ENCODE results near the gene CHRDL1.

Gene CHRDL1

DNA sequence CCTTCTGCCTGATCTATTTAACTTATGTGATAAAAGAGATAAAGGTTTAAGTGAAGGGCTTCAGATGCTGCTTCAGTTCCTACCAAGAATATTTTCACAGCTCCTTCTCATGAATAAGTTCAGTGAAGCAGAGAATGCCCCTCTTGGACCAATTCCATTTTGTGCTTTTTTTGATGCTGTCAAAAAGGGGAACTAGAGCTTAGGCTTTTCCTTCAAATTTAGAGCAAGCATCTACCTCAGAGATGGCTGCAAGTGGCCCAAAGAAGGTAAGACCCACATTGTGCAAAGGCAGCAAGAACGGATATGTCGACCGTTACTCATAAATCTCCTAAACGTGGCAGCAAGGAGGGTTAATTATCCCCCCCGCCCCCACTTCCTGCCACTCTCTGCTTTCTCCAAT is 4.5 kb downstream of the CHRDL1 start:
- no peak for DNase-seq (ENCODE audit: extremely low read depth, insufficient read length)
- Histone ChIP-seq H3K4me3 (replicated peaks; ENCODE audit: low read depth, low read length) (no peak overlapping the region), H3K36me3 (ENCODE audit: control insufficient read depth, insufficient read depth, low read length) (no peaks in the 10 kb centered on the region), H3K27me3 (replicated peaks; ENCODE audit: control insufficient read depth, insufficient read depth, low read length) (no peaks in the 10 kb centered on the region; the same call in 1 of the 2 replicates)
- TF ChIP-seq, protein P1, sequence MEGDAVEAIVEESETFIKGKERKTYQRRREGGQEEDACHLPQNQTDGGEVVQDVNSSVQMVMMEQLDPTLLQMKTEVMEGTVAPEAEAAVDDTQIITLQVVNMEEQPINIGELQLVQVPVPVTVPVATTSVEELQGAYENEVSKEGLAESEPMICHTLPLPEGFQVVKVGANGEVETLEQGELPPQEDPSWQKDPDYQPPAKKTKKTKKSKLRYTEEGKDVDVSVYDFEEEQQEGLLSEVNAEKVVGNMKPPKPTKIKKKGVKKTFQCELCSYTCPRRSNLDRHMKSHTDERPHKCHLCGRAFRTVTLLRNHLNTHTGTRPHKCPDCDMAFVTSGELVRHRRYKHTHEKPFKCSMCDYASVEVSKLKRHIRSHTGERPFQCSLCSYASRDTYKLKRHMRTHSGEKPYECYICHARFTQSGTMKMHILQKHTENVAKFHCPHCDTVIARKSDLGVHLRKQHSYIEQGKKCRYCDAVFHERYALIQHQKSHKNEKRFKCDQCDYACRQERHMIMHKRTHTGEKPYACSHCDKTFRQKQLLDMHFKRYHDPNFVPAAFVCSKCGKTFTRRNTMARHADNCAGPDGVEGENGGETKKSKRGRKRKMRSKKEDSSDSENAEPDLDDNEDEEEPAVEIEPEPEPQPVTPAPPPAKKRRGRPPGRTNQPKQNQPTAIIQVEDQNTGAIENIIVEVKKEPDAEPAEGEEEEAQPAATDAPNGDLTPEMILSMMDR (IDR thresholded peaks at IDR 0.05; ENCODE audit: insufficient read depth, low read length, poor library complexity, severe bottlenecking), result no peak

- no peaks in the 10 kb centered on the region for H3K36me3 ChIP-seq (ENCODE audit: control insufficient read depth, insufficient read depth, low read length)
- TF ChIP-seq, protein P1 (IDR thresholded peaks at IDR 0.05; ENCODE audit: insufficient read depth, low read length, poor library complexity, severe bottlenecking), result no peak
- no peak overlapping the region for H3K4me3 ChIP-seq (replicated peaks; ENCODE audit: low read depth, low read length)
- H3K27me3 ChIP-seq (replicated peaks; ENCODE audit: control insufficient read depth, insufficient read depth, low read length), result no peaks in the 10 kb centered on the region
- no peak for DNase-seq (ENCODE audit: extremely low read depth, insufficient read length)
Measured at GRCh38 chrX:110786486-110786885, 9.1 kb downstream of the CHRDL1 start.

DNA sequence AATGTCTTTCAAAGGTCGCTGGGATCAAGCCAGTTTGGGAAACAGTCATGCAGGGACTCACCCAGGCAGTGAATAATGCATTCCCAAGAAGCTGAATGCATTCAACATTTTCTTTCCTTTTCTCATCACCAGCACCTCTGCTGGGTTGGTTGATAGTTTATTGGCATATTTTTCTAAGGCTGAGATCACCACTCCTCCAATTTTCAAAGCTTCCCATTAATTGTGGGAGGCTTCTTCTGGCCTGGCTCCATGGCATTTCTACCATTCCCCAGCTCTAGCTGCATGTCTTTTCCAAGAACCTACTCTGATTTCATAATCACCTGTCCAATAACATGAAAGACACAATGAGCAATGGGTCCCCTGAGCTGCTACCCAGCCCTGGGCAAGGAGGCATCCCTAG is 35.8 kb downstream of the CHRDL1 start:
- no peak for DNase-seq (ENCODE audit: extremely low read depth, insufficient read length)
- Histone ChIP-seq H3K4me3 (replicated peaks; ENCODE audit: low read depth, low read length) (no peak overlapping the region), H3K27me3 (replicated peaks; ENCODE audit: control insufficient read depth, insufficient read depth, low read length) (no peaks in the 10 kb centered on the region)

GRCh38 chrX:110758781-110759422 is 36.7 kb downstream of the CHRDL1 start:
- Histone ChIP-seq H3K36me3 (ENCODE audit: control insufficient read depth, insufficient read depth, low read length) (no peaks in the 10 kb centered on the region), H3K4me3 (replicated peaks; ENCODE audit: low read depth, low read length) (no peak overlapping the region), H3K27me3 (replicated peaks; ENCODE audit: control insufficient read depth, insufficient read depth, low read length) (no peaks in the 10 kb centered on the region)
- TF ChIP-seq, protein P1 (IDR thresholded peaks at IDR 0.05; ENCODE audit: insufficient read depth, low read length, poor library complexity, severe bottlenecking), result no peak
- no peak for DNase-seq (ENCODE audit: extremely low read depth, insufficient read length)

More for the DNA sequence above, 35.8 kb downstream of the CHRDL1 start:
- TF ChIP-seq, protein P1 (IDR thresholded peaks at IDR 0.05; ENCODE audit: insufficient read depth, low read length, poor library complexity, severe bottlenecking), result no peak
- no peaks in the 10 kb centered on the region for H3K36me3 ChIP-seq (ENCODE audit: control insufficient read depth, insufficient read depth, low read length)

GRCh38 chrX:110755611-110756010 is 40.0 kb downstream of the CHRDL1 start:
- no peaks in the 10 kb centered on the region for H3K36me3 ChIP-seq (ENCODE audit: control insufficient read depth, insufficient read depth, low read length)
- no peak overlapping the region for H3K4me3 ChIP-seq (replicated peaks; ENCODE audit: low read depth, low read length)
- TF ChIP-seq, protein P1 (IDR thresholded peaks at IDR 0.05; ENCODE audit: insufficient read depth, low read length, poor library complexity, severe bottlenecking), result no peak
- H3K27me3 ChIP-seq (replicated peaks; ENCODE audit: control insufficient read depth, insufficient read depth, low read length), result no peaks in the 10 kb centered on the region
- DNase-seq (ENCODE audit: extremely low read depth, insufficient read length), result no peak

GRCh38 chrX:110755061-110755460 is 40.6 kb downstream of the CHRDL1 start:
- DNase-seq (ENCODE audit: extremely low read depth, insufficient read length), result no peak

More at GRCh38 chrX:110755061-110755460, 40.6 kb downstream of the CHRDL1 start:
- Histone ChIP-seq H3K36me3 (ENCODE audit: control insufficient read depth, insufficient read depth, low read length) (no peaks in the 10 kb centered on the region), H3K4me3 (replicated peaks; ENCODE audit: low read depth, low read length) (no peak overlapping the region), H3K27me3 (replicated peaks; ENCODE audit: control insufficient read depth, insufficient read depth, low read length) (no peaks in the 10 kb centered on the region)
- TF ChIP-seq, protein P1 (IDR thresholded peaks at IDR 0.05; ENCODE audit: insufficient read depth, low read length, poor library complexity, severe bottlenecking), result no peak

Measured in GM06990 (cell line).